Measurements from ENCODE around the gene TOP2A. TPM values are rescaled to one million over a fixed set of nuclear protein-coding genes. Genes with fewer than 3 reads are reported as not detected.
"Not testable (repeated sequence)": the region's sequence is repeated elsewhere in the genome, so short reads cannot be mapped to it uniquely, and the experiment has no call there.

The TOP2A gene
- total RNA-seq, 1 donor: 145 TPM

- DNase-seq (ENCODE audit: low read depth): no peak
- TF ChIP-seq, protein P1, sequence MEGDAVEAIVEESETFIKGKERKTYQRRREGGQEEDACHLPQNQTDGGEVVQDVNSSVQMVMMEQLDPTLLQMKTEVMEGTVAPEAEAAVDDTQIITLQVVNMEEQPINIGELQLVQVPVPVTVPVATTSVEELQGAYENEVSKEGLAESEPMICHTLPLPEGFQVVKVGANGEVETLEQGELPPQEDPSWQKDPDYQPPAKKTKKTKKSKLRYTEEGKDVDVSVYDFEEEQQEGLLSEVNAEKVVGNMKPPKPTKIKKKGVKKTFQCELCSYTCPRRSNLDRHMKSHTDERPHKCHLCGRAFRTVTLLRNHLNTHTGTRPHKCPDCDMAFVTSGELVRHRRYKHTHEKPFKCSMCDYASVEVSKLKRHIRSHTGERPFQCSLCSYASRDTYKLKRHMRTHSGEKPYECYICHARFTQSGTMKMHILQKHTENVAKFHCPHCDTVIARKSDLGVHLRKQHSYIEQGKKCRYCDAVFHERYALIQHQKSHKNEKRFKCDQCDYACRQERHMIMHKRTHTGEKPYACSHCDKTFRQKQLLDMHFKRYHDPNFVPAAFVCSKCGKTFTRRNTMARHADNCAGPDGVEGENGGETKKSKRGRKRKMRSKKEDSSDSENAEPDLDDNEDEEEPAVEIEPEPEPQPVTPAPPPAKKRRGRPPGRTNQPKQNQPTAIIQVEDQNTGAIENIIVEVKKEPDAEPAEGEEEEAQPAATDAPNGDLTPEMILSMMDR (IDR thresholded peaks at IDR 0.05; ENCODE audit: insufficient read depth, low read length): no peak
- H3K4me3 ChIP-seq (ENCODE audit: low read depth, low read length): no peak overlapping the region
Observed at GRCh38 chr17:40377832-40378231, 39.9 kb downstream of the TOP2A start.

- DNase-seq (ENCODE audit: low read depth); H3K4me3 ChIP-seq (ENCODE audit: low read depth, low read length): not testable (repeated sequence)
Observed at GRCh38 chr17:40376541-40376940, 41.2 kb downstream of the TOP2A start.

GRCh38 chr17:40375786-40376185 is 41.9 kb downstream of the TOP2A start:
- not testable (repeated sequence) for DNase-seq (ENCODE audit: low read depth); H3K4me3 ChIP-seq (ENCODE audit: low read depth, low read length)

DNA sequence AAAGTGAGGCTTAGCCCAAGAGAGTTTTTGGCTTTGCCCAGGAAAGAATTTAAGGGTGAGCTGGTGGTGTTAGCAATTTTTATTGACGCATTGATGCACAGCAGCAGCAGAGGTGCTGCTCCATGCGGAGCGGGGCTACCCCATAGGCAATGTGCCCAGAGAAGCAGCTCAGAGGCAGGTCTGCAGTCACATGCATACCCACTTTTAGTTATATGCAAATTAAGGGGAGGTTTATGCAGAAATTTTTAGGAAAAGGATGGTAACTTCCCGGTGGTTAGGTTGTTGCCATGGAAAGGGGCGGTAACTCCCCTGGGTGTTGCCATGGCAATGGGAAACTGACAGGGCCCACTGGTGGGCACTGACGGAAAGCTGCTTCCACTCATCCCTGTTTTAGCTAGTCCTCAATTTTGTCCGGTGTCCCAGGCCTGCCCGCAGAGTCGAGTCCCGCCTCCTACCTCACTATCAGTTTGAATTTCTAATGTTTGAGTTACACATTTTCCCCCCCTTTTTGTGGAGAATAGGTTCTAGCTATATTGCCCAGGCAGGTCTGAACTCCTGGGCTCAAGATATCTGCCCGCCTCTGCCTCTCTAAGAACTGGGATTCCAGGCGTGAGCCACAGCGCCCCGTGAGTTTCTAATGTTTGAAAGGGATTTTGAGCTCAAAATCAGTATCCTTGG is 42.7 kb downstream of the TOP2A start:
- TF ChIP-seq, protein P1 (IDR thresholded peaks at IDR 0.05; ENCODE audit: insufficient read depth, low read length): no peak
- H3K4me3 ChIP-seq (ENCODE audit: low read depth, low read length): no peak overlapping the region
- DNase-seq (ENCODE audit: low read depth): no peak

GRCh38 chr17:40373999-40374398 is 43.7 kb downstream of the TOP2A start:
- no peak overlapping the region for H3K4me3 ChIP-seq (ENCODE audit: low read depth, low read length)
- TF ChIP-seq, protein P1 (IDR thresholded peaks at IDR 0.05; ENCODE audit: insufficient read depth, low read length): no peak
- DNase-seq (ENCODE audit: low read depth): no peak

DNA sequence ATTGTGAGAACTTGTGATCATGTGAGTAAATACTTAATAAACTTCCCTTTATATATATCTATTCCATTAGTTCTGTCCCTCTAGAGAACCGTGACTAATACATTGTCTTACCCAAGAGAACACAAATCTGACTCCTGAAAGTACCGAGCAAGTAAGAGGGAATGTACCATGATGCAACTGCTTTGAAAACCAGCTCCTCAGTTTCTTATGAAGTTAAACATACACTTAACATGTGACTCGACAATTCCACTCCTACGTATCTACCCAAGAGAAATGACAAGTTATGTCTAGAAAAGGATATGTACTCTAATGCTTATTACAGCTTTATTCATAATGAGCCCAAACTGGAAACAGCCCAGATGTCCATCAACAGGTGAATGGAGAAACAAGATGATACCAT is 44.4 kb downstream of the TOP2A start:
- TF ChIP-seq, protein P1 (IDR thresholded peaks at IDR 0.05; ENCODE audit: insufficient read depth, low read length): no peak
- H3K4me3 ChIP-seq (ENCODE audit: low read depth, low read length): no peak overlapping the region
- peak; percentile 91 for DNase-seq (ENCODE audit: low read depth)

DNA sequence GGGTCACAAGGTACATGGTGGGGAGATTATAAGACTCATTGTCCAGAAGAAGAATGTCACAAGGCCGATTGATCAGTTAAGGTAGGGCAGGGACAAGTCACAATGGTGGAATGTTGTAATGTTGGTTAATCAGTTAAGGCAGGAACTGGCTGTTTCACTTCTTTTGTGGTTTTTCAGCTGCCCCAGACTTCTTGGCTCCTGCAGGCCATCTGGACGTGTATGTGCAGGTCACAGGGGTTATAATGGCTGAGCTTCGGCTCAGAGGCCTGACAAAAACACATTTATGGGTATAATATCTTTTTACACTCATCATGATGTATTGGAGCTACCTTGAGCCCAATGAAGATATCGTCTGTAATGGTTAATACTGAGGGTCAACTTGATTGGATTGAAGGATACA is 45.1 kb downstream of the TOP2A start:
- not testable (repeated sequence) for DNase-seq (ENCODE audit: low read depth); H3K4me3 ChIP-seq (ENCODE audit: low read depth, low read length)

GRCh38 chr17:40372031-40372430 is 45.7 kb downstream of the TOP2A start:
- TF ChIP-seq, protein P1 (IDR thresholded peaks at IDR 0.05; ENCODE audit: insufficient read depth, low read length): no peak

More at GRCh38 chr17:40372031-40372430, 45.7 kb downstream of the TOP2A start:
- H3K4me3 ChIP-seq (ENCODE audit: low read depth, low read length): no peak overlapping the region
- DNase-seq (ENCODE audit: low read depth): no peak
